NOMO-1 (cell line): ENCODE data around the gene RUFY1.

Experiments used
- DNase-seq, 2 experiments: peaks; one replicate each; lab custom pipeline; 2025; ENCODE audit not compliant: unreplicated experiment in 2 of 2; lab: John Stamatoyannopoulos, UW

The RUFY1 gene

GRCh38 chr5:179601871-179602625, 51.7 kb downstream of the RUFY1 start:
- DNase-seq: no peak

GRCh38 chr5:179603308-179603707, 53.0 kb downstream of the RUFY1 start:
- no peak for DNase-seq

- DNase-seq: no peak
Measured at GRCh38 chr5:179605026-179605833, 54.9 kb downstream of the RUFY1 start.

GRCh38 chr5:179606071-179606909, 55.9 kb downstream of the RUFY1 start:
- DNase-seq: no peak

- DNase-seq: no peak
Measured at GRCh38 chr5:179606910-179607159, 56.5 kb downstream of the RUFY1 start.

- DNase-seq: no peak
Measured at GRCh38 chr5:179607160-179607931, 57.0 kb downstream of the RUFY1 start.

- no peak for DNase-seq
Measured at GRCh38 chr5:179608131-179608581, 57.8 kb downstream of the RUFY1 start.

- no peak for DNase-seq
Measured at GRCh38 chr5:179609834-179610108, 59.4 kb downstream of the RUFY1 start.

GRCh38 chr5:179610109-179610902, 60.0 kb downstream of the RUFY1 start:
- no peak for DNase-seq

- DNase-seq: no peak
Measured at GRCh38 chr5:179610903-179611265, 60.5 kb downstream of the RUFY1 start.

- DNase-seq: no peak
Measured at GRCh38 chr5:179612577-179613459, 62.5 kb downstream of the RUFY1 start.

GRCh38 chr5:179613460-179614071, 63.2 kb downstream of the RUFY1 start:
- no peak for DNase-seq

GRCh38 chr5:179614745-179615144, 64.4 kb downstream of the RUFY1 start:
- DNase-seq: no peak

GRCh38 chr5:179615203-179615602, 64.8 kb downstream of the RUFY1 start:
- DNase-seq: no peak

- DNase-seq: no peak
Measured at GRCh38 chr5:179616002-179616594, 65.7 kb downstream of the RUFY1 start.

- DNase-seq: no peak
Measured at GRCh38 chr5:179617930-179618329, 67.6 kb downstream of the RUFY1 start.

- no peak for DNase-seq
Measured at GRCh38 chr5:179618923-179619554, 68.7 kb downstream of the RUFY1 start.

GRCh38 chr5:179619776-179620175, 69.4 kb downstream of the RUFY1 start:
- no peak for DNase-seq
